Endodermal cell (in vitro differentiated cells): Measurements from ENCODE around the gene MGLL. TPM values are rescaled to one million over a fixed set of nuclear protein-coding genes. Genes with fewer than 3 reads are reported as not detected.

Experiments
- DNase-seq: peaks from one replicate; pipeline ENCODE4 v3.0.0-alpha.2; 2017
- H3K27ac ChIP-seq: 2 replicates; pipeline ENCODE4 v1.5.1; 2013; ENCODE audit warnings: mild to moderate bottlenecking, low read depth, low read length, moderate library complexity
- H3K27me3 ChIP-seq: 2 replicates; pipeline ENCODE4 v1.6.1; 2013; ENCODE audit warnings: mild to moderate bottlenecking, low read length, moderate library complexity; ENCODE audit not compliant: insufficient read depth, control insufficient read depth, poor library complexity, severe bottlenecking
- H3K36me3 ChIP-seq: 2 replicates; pipeline ENCODE4 v1.7.0; 2013; ENCODE audit warnings: mild to moderate bottlenecking, low read length, moderate library complexity; ENCODE audit not compliant: control insufficient read depth, insufficient read depth
- H3K4me1 ChIP-seq: one replicate; pipeline ENCODE4 v1.7.0; 2013; ENCODE audit warnings: low read length; ENCODE audit not compliant: control insufficient read depth, insufficient read depth
- H3K4me3 ChIP-seq: 2 replicates; pipeline ENCODE4 v1.5.1; 2013; ENCODE audit warnings: mild to moderate bottlenecking, low read length, moderate library complexity
- H3K9ac ChIP-seq: 2 replicates; pipeline ENCODE4 v1.6.1; 2013; ENCODE audit warnings: mild to moderate bottlenecking, low read length, moderate library complexity; ENCODE audit not compliant: poor library complexity, severe bottlenecking; ENCODE audit errors: extremely low read depth
- H3K9me3 ChIP-seq: 2 replicates; pipeline ENCODE4 v1.6.1; 2013; ENCODE audit warnings: mild to moderate bottlenecking, low read length, moderate library complexity; ENCODE audit not compliant: control insufficient read depth
- H3K27ac Mint-ChIP-seq: 2 replicates; pipeline ENCODE4 v1.8.0; 2020; ENCODE audit warnings: mixed read lengths
- H3K27me3 Mint-ChIP-seq: 2 replicates; pipeline ENCODE4 v1.8.0; 2021; ENCODE audit warnings: mild to moderate bottlenecking, mixed read lengths; ENCODE audit not compliant: insufficient read depth
- H3K36me3 Mint-ChIP-seq: 2 replicates; pipeline ENCODE4 v1.8.0; 2020; ENCODE audit warnings: low read depth, mixed read lengths
- H3K4me1 Mint-ChIP-seq: 2 replicates; pipeline ENCODE4 v1.8.0; 2020; ENCODE audit warnings: mixed read lengths
- H3K4me3 Mint-ChIP-seq: 2 replicates; pipeline ENCODE4 v1.8.0; 2020; ENCODE audit warnings: mild to moderate bottlenecking, moderate library complexity, mixed read lengths
- H3K9me3 Mint-ChIP-seq: 2 replicates; pipeline ENCODE4 v1.8.0; 2020; ENCODE audit warnings: mild to moderate bottlenecking, mixed read lengths
- CTCF ChIP-seq: fragments of 200-600 bp; sonication (generic); conservative IDR thresholded peaks from 2 replicates; pipeline ENCODE4 v1.5.0; 2021; ENCODE audit warnings: antibody characterized with exemption, mild to moderate bottlenecking
- WGBS, 2 experiments: methylation state at CpG; one replicate each; pipeline versions ENCODE4 v1.1.5 to v1.1.7; 2013; ENCODE audit warnings: missing lambda C conversion rate in 2 of 2, mixed read lengths in 1 of 2; ENCODE audit not compliant: insufficient coverage in 1 of 2, insufficient read length in 1 of 2; 5-methylcytosine and 5-hydroxymethylcytosine counted together
- total RNA-seq, 2 donors: library from RNA; stranded (reverse); fragmentation: NEBNext Ultra II Directional in 1 of 2; extraction: Animal tissue kit (Norgen Biotek cat#: 25700) in 1 of 2; gene quantifications; 2 replicates in 1 of 2; 3 replicates in 1 of 2; pipeline ENCODE4 v1.2.1, GENCODE V29; 2021

The MGLL gene
- total RNA-seq, 2 donors from 2014 or later = 0.22 TPM; not detected in 1

- Mint-ChIP-seq H3K27me3 (no peaks in the 10 kb centered on the region), H3K27ac (peak overlapping the region; percentile 14), H3K4me3 (no peak overlapping the region), H3K9me3 (no peaks in the 10 kb centered on the region), H3K4me1 (no peaks in the 10 kb centered on the region), H3K36me3 (no peaks in the 10 kb centered on the region)
- H3K36me3 ChIP-seq = peaks cover 4% of the 10 kb centered on the region
- no peaks in the 10 kb centered on the region for H3K9me3 ChIP-seq
- no peaks in the 10 kb centered on the region for H3K4me1 ChIP-seq
- DNase-seq = no peak
- no peaks in the 10 kb centered on the region for H3K27me3 ChIP-seq
- 89 to 93% methylated on average over 5 of the region's 5 CpGs for WGBS, 2 experiments
- H3K9ac ChIP-seq = no peak overlapping the region
- H3K4me3 ChIP-seq = no peak overlapping the region
- no peak overlapping the region for H3K27ac ChIP-seq
- TF ChIP-seq CTCF = no peak
Measured at GRCh38 chr3:127639173-127640041, 182.9 kb downstream of the MGLL start.

Other genes starting within 250 kb of the MGLL start
- 10 to 100 TPM; 22.9 TPM for gene TPRA1, start 231.8 kb downstream of the MGLL start, total RNA-seq
- gene MCM2, start 224.1 kb downstream of the MGLL start, total RNA-seq = 10 to 100 TPM; 91.5 to 95.9 TPM
- 10 to 100 TPM; 11.8 to 16.5 TPM for gene PODXL2, start 193.3 kb downstream of the MGLL start, total RNA-seq
- gene ABTB1, start 149.6 kb downstream of the MGLL start, total RNA-seq = 10 to 100 TPM; 10.7 to 14.4 TPM
- under 1 TPM; 0.24 to 0.42 TPM for gene KBTBD12, start 92.7 kb upstream of the MGLL start, total RNA-seq
- 100 to 1,000 TPM; 152 to 174 TPM for gene SEC61A1, start 229.9 kb upstream of the MGLL start, total RNA-seq